Tibial artery (tissue), 4 donors: ENCODE results near the gene COMT.
"Not testable (repeated sequence)": the region's sequence is repeated elsewhere in the genome, so short reads cannot be mapped to it uniquely, and the experiment has no call there.

Experiments
- DNase-seq, 2 donors: peaks; one replicate each; pipeline ENCODE4 v3.0.0-alpha.2; 2019
- H3K27ac ChIP-seq, 2 donors: fragments of 200-600 bp; sonication (generic) in 1 of 2; 1 replicate in 1 of 2; 2 replicates in 1 of 2; pipeline ENCODE4 v1.5.1; 2018 to 2019; ENCODE audit warnings: mild to moderate bottlenecking in 1 of 2
- H3K27me3 ChIP-seq, 2 donors: fragments of 200-600 bp; sonication (generic) in 1 of 2; one replicate each; pipeline versions ENCODE4 v1.5.1 to v1.6.0; 2016 to 2019
- H3K36me3 ChIP-seq, 3 donors: fragments of 200-600 bp; sonication (generic) in 2 of 3; one replicate each; pipeline ENCODE4 v1.5.1; 2016 to 2019; ENCODE audit warnings: mild to moderate bottlenecking in 2 of 3
- H3K4me1 ChIP-seq, 4 donors: fragments of 200-600 bp; sonication (generic) in 2 of 4; 1 replicate in 3 of 4; 2 replicates in 1 of 4; pipeline ENCODE4 v1.5.1; 2016 to 2019
- H3K4me3 ChIP-seq, 2 donors: fragments of 200-600 bp; sonication (generic) in 1 of 2; 1 replicate in 1 of 2; 2 replicates in 1 of 2; pipeline ENCODE4 v1.5.1; 2018 to 2019; ENCODE audit warnings: mild to moderate bottlenecking in 2 of 2
- H3K9me3 ChIP-seq, 3 donors: fragments of 200-600 bp; sonication (generic) in 1 of 3; one replicate each; pipeline ENCODE4 v1.5.1; 2016 to 2019
- CTCF ChIP-seq, 2 experiments: fragments of 200-600 bp in 1 of 2; fragments of 450-650 bp in 1 of 2; IDR thresholded peaks; one replicate each; pipeline ENCODE4 v1.5.1; 2017 to 2019; ENCODE audit warnings: antibody characterized with exemption in 2 of 2, mild to moderate bottlenecking in 1 of 2, moderate library complexity in 1 of 2
- intact Hi-C: fragments of 100-400 bp; cut with DNase I; formaldehyde crosslinking; loops from one replicate; pipeline ENCODE4 v1.15.0; 2023; ENCODE audit warnings: low total_unique reads

The COMT gene

GRCh38 chr22:19930551-19931486, 10.8 kb upstream of the COMT start:
- TF ChIP-seq CTCF (IDR thresholded peaks at IDR 0.05) = no peak
- Histone ChIP-seq H3K4me3 (no peak overlapping the region), H3K27me3 (no peaks in the 10 kb centered on the region), H3K9me3 (no peaks in the 10 kb centered on the region), H3K27ac (no peak overlapping the region), H3K4me1 (peaks cover 0 to 7% (median 0%) of the 10 kb centered on the region in 4 donors), H3K36me3 (peaks cover 0 to 20% (median 0%) of the 10 kb centered on the region in 3 donors)
- no peak for DNase-seq
- intact Hi-C loops = no loop called here

- Histone ChIP-seq H3K27me3 (no peaks in the 10 kb centered on the region), H3K4me3 (no peak overlapping the region), H3K36me3 (peaks cover 0 to 21% (median 0%) of the 10 kb centered on the region in 3 donors), H3K9me3 (no peaks in the 10 kb centered on the region), H3K4me1 (peaks cover 0 to 7% (median 0%) of the 10 kb centered on the region in 4 donors), H3K27ac (no peak overlapping the region)
- no peak for DNase-seq
- TF ChIP-seq CTCF (IDR thresholded peaks at IDR 0.05) = no peak
- intact Hi-C loops = no loop called here
Observed at GRCh38 chr22:19931514-19931913, 10.1 kb upstream of the COMT start.

GRCh38 chr22:19932367-19933206, 9.0 kb upstream of the COMT start:
- intact Hi-C loops = no loop called here
- no peak for TF ChIP-seq CTCF (IDR thresholded peaks at IDR 0.05)

GRCh38 chr22:19933341-19934241, 8.0 kb upstream of the COMT start:
- no peaks in the 10 kb centered on the region for H3K27me3 ChIP-seq
- DNase-seq = no peak
- peaks cover 0 to 21% (median 0%) of the 10 kb centered on the region in 3 donors for H3K36me3 ChIP-seq
- no peak overlapping the region for H3K4me3 ChIP-seq
- TF ChIP-seq CTCF (IDR thresholded peaks at IDR 0.05) = no peak
- peaks cover 0 to 7% (median 0%) of the 10 kb centered on the region in 4 donors for H3K4me1 ChIP-seq
- H3K9me3 ChIP-seq = no peaks in the 10 kb centered on the region
- intact Hi-C loops = no loop called here
- no peak overlapping the region for H3K27ac ChIP-seq

More at GRCh38 chr22:19932367-19933206, 9.0 kb upstream of the COMT start:
- Histone ChIP-seq H3K4me3 (no peak overlapping the region), H3K9me3 (no peaks in the 10 kb centered on the region), H3K4me1 (peaks cover 0 to 7% (median 0%) of the 10 kb centered on the region in 4 donors), H3K27me3 (no peaks in the 10 kb centered on the region), H3K27ac (no peak overlapping the region), H3K36me3 (peaks cover 0 to 21% (median 0%) of the 10 kb centered on the region in 3 donors)
- peak in 1 of 2 donors; percentile 57 for DNase-seq

- H3K4me3 ChIP-seq, intact Hi-C loops, H3K4me1 ChIP-seq, H3K27ac ChIP-seq, DNase-seq, H3K9me3 ChIP-seq, H3K27me3 ChIP-seq: not testable (repeated sequence)
- H3K36me3 ChIP-seq = peaks cover 0 to 14% (median 0%) of the 10 kb centered on the region in 3 donors
Observed at GRCh38 chr22:19935123-19935718, 6.4 kb upstream of the COMT start.
